OCI-LY7 (cell line): ENCODE data around the gene SRRM5. TPM values are rescaled to one million over a fixed set of nuclear protein-coding genes. Genes with fewer than 3 reads are reported as not detected.

Source experiments
- BruUV-seq: library from RNA; stranded (reverse); fragments of 400-500 nt; replicated peaks from 2 replicates; lab custom pipeline; 2021; lab: Mats Ljungman, UMichigan
- CTCF ChIA-PET: fragments of 300-600 bp; sonication (Branson Sonifier 250); formaldehyde crosslinking; loops from one replicate; lab custom pipeline; 2022; ENCODE audit warnings: antibody characterized with exemption; ENCODE audit not compliant: unreplicated experiment; lab: Charles Lee
- POLR2A ChIA-PET: fragments of 300-600 bp; sonication (Branson Sonifier 250); formaldehyde crosslinking; loops from one replicate; lab custom pipeline; 2022; ENCODE audit warnings: antibody characterized with exemption; lab: Charles Lee
- DNase-seq: peaks from one replicate; pipeline ENCODE4 v3.0.0-alpha.2; 2015; ENCODE audit warnings: low spot score
- H2AFZ ChIP-seq: fragments of 200-600 bp; sonication (generic), shearing (Covaris generic); 2 replicates; pipeline ENCODE4 v1.6.1; 2014; ENCODE audit warnings: mild to moderate bottlenecking, antibody characterized with exemption, low read length, moderate library complexity
- H3K27ac ChIP-seq: fragments of 200-600 bp; sonication (generic); 2 replicates; pipeline ENCODE4 v1.5.1; 2014; ENCODE audit warnings: mixed run types, low read depth, mild to moderate bottlenecking, moderate library complexity, low read length, inconsistent platforms; ENCODE audit not compliant: poor library complexity, severe bottlenecking
- H3K36me3 ChIP-seq: fragments of 200-600 bp; sonication (generic); 2 replicates; pipeline ENCODE4 v1.6.1; 2014; ENCODE audit warnings: mild to moderate bottlenecking, antibody characterized with exemption, low read length, moderate library complexity, mixed read lengths; ENCODE audit not compliant: insufficient read depth
- H3K4me1 ChIP-seq: fragments of 200-600 bp; sonication (generic); 2 replicates; pipeline ENCODE4 v1.5.1; 2014; ENCODE audit warnings: mild to moderate bottlenecking, low read length; ENCODE audit not compliant: insufficient read depth, poor library complexity, severe bottlenecking
- H3K4me2 ChIP-seq: fragments of 200-600 bp; sonication (generic); 2 replicates; pipeline ENCODE4 v1.6.1; 2014; ENCODE audit warnings: mild to moderate bottlenecking, low read length
- H3K4me3 ChIP-seq: fragments of 200-600 bp; sonication (generic); 2 replicates; pipeline ENCODE4 v1.5.1; 2014; ENCODE audit warnings: mild to moderate bottlenecking, low read depth, low read length; ENCODE audit not compliant: poor library complexity, severe bottlenecking
- H3K79me2 ChIP-seq: fragments of 200-600 bp; sonication (generic); 2 replicates; pipeline ENCODE4 v1.6.1; 2016; ENCODE audit warnings: low read depth, mild to moderate bottlenecking, low read length, moderate library complexity, mixed read lengths; ENCODE audit not compliant: insufficient read depth
- H3K9me2 ChIP-seq: fragments of 200-600 bp; sonication (generic); 2 replicates; pipeline ENCODE4 v1.6.1; 2016; ENCODE audit warnings: mild to moderate bottlenecking, low read length, mixed read lengths; ENCODE audit not compliant: insufficient read depth
- H3K9me3 ChIP-seq: fragments of 200-600 bp; sonication (generic); 2 replicates; pipeline ENCODE4 v1.6.1; 2014; ENCODE audit warnings: mild to moderate bottlenecking, mixed run types, low read length, mixed read lengths
- H4K20me1 ChIP-seq: fragments of 200-600 bp; sonication (generic); 2 replicates; pipeline ENCODE4 v1.6.1; 2014; ENCODE audit warnings: mild to moderate bottlenecking, antibody characterized with exemption, low read length, moderate library complexity, mixed read lengths; ENCODE audit not compliant: insufficient read depth
- EZH2phosphoT487 ChIP-seq: fragments of 200-600 bp; sonication (generic); IDR thresholded peaks from 2 replicates; pipeline ENCODE4 v1.6.1; 2018; ENCODE audit warnings: low read depth, borderline replicate concordance, mild to moderate bottlenecking, mixed run types, antibody characterized with exemption, low read length, moderate library complexity, mixed read lengths
- intact Hi-C: fragments of 100-400 bp; cut with micrococcal nuclease; formaldehyde crosslinking; loops from one replicate; pipeline ENCODE4 v1.10.0; 2022; ENCODE audit not compliant: unreplicated experiment
- small RNA-seq: library from RNA; depleted of rRNA; stranded (forward); fragments of <200 nt; gene quantifications from one replicate; pipeline ENCODE3, GENCODE V24; 2014
- total RNA-seq, 2 experiments: library from RNA; depleted of rRNA in 1 of 2; stranded (reverse); fragments of >200 nt in 1 of 2; shearing (Covaris generic) in 1 of 2; gene quantifications; 2 replicates each; pipeline ENCODE4 v1.2.3, GENCODE V29; 2014 to 2022
- TF ChIP-seq, protein P1 (sequence below): fragments of 200-600 bp; sonication (generic); conservative IDR thresholded peaks from 2 replicates; pipeline ENCODE4 v1.5.1; 2014; ENCODE audit warnings: mild to moderate bottlenecking, antibody characterized with exemption, low read length, moderate library complexity, mixed read lengths

The SRRM5 gene
- total RNA-seq, 2 experiments from 2014 or later = 0.61 to 0.73 TPM

DNA sequence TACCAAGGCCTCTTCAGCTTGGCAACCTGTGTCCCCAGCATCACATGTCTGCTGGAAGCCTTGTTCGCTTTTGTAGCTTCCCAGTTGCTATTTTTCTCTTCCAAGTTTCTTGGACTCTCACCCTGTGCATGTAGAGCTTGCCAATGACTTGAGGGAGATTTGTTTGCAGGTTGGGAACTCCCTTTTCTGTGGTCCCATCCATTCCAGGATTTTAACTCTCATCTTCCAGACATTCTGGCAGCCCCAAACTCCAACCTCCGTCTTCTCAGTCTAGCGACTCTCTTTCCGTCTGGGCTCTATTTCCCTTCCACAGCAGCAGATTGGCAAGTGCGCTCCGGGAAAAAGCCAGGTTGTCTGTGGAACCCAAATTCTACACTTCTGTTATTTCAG is 49.1 kb downstream of the SRRM5 start:
- POLR2A ChIA-PET = no interaction called here
- no peak overlapping the region for H3K4me3 ChIP-seq
- H3K4me1 ChIP-seq = peaks cover 7% of the 10 kb centered on the region
- TF ChIP-seq, protein P1, sequence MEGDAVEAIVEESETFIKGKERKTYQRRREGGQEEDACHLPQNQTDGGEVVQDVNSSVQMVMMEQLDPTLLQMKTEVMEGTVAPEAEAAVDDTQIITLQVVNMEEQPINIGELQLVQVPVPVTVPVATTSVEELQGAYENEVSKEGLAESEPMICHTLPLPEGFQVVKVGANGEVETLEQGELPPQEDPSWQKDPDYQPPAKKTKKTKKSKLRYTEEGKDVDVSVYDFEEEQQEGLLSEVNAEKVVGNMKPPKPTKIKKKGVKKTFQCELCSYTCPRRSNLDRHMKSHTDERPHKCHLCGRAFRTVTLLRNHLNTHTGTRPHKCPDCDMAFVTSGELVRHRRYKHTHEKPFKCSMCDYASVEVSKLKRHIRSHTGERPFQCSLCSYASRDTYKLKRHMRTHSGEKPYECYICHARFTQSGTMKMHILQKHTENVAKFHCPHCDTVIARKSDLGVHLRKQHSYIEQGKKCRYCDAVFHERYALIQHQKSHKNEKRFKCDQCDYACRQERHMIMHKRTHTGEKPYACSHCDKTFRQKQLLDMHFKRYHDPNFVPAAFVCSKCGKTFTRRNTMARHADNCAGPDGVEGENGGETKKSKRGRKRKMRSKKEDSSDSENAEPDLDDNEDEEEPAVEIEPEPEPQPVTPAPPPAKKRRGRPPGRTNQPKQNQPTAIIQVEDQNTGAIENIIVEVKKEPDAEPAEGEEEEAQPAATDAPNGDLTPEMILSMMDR = no peak
- TF ChIP-seq EZH2phosphoT487 = no peak
- no peak overlapping the region for H2AFZ ChIP-seq
- H3K36me3 ChIP-seq = no peaks in the 10 kb centered on the region
- CTCF ChIA-PET = no interaction called here
- no peaks in the 10 kb centered on the region for H3K79me2 ChIP-seq
- H3K27ac ChIP-seq = no peak overlapping the region
- no peaks in the 10 kb centered on the region for H3K9me3 ChIP-seq
- H4K20me1 ChIP-seq = no peaks in the 10 kb centered on the region
- no TSS peak for BruUV-seq
- intact Hi-C loops = loop anchor here (10.0 kb wide), 1 partner anchor 64 kb away; no protein-coding TSS in a partner anchor
- H3K9me2 ChIP-seq = no peaks in the 10 kb centered on the region
- no peak for DNase-seq
- no peak overlapping the region for H3K4me2 ChIP-seq

DNA sequence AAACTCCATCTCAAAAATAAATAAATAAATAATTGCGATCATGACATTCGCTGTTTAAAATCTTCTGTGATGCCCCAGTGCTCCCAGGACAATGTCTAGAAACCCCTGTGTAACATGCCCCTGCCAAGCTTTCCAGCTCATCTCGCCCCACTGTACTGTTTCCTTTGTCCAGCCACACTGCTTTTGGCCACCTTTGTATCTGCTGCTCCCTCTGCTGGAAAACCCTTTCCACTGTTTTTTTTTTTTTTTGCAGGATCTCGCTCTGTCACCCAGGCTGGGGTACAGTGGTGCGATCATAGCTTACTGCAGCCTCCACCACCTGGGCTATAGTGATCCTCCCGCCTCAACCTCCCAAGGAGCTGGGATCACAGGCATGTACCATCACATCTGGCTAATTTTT is 50.6 kb downstream of the SRRM5 start:
- ChIA-PET POLR2A (interaction anchor here (0.7 kb wide), 1 partner anchor 76 kb away, joined by 3 read pairs; no protein-coding TSS in a partner anchor), CTCF (no interaction called here)
- Histone ChIP-seq H3K4me3 (no peak overlapping the region), H4K20me1 (no peaks in the 10 kb centered on the region), H3K4me2 (no peak overlapping the region), H3K9me2 (no peaks in the 10 kb centered on the region), H3K27ac (no peak overlapping the region), H3K4me1 (peaks cover 7% of the 10 kb centered on the region), H2AFZ (no peak overlapping the region), H3K9me3 (no peaks in the 10 kb centered on the region), H3K79me2 (no peaks in the 10 kb centered on the region), H3K36me3 (no peaks in the 10 kb centered on the region)
- no peak for TF ChIP-seq EZH2phosphoT487
- TF ChIP-seq, protein P1 = 0 out of 2 replicates have a peak, but pooled peaks have one; percentile 22
- intact Hi-C loops = loop anchor here (10.0 kb wide), 1 partner anchor 62 kb away; no protein-coding TSS in a partner anchor
- no TSS peak for BruUV-seq
- no peak for DNase-seq

DNA sequence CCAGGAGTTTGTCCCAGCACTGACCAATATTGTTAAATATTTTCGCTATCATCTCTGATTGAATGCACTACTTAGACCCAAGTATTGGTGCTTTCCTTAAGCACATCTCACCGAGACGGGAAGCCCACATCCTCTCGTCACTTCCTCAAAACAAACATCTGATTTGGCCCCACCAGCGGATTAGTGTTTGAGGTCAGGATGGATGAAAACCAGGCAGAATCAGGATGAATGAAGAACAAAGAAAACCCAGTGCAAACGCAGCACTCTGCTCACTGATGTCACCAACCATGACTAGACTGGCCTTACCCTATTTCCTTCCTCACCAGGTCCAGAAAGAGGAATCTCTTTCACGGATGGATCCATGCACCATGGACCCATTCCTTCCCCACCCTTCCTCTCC is 52.1 kb downstream of the SRRM5 start:
- Histone ChIP-seq H2AFZ (0 out of 2 replicates have a peak overlapping the region, but pooled peaks have one; percentile 39), H3K27ac (no peak overlapping the region), H3K4me2 (peak overlapping the region; percentile 48), H3K79me2 (no peaks in the 10 kb centered on the region), H4K20me1 (no peaks in the 10 kb centered on the region), H3K9me3 (no peaks in the 10 kb centered on the region), H3K4me3 (no peak overlapping the region), H3K4me1 (peaks cover 7% of the 10 kb centered on the region), H3K36me3 (no peaks in the 10 kb centered on the region), H3K9me2 (no peaks in the 10 kb centered on the region)
- ChIA-PET POLR2A (no interaction called here), CTCF (no interaction called here)
- DNase-seq = peak; percentile 33
- no TSS peak for BruUV-seq
- intact Hi-C loops = loop anchor here (10.0 kb wide), 1 partner anchor 61 kb away; no protein-coding TSS in a partner anchor
- TF ChIP-seq, protein P1 = no peak
- no peak for TF ChIP-seq EZH2phosphoT487

Small RNA genes lying within 50 kb of the gene (small RNA-seq; reads per million reads assigned to genes)
- not detected for gene RN7SL368P

Other genes starting within 250 kb of the SRRM5 start
- gene TEX101, start 197.2 kb upstream of the SRRM5 start, total RNA-seq (2014; rRNA removed; shearing (Covaris generic)) = not detected in 2 replicates
- gene TEX101, start 197.2 kb upstream of the SRRM5 start, total RNA-seq (2022) = not detected in 2 replicates
- not detected in 2 replicates for gene LYPD3, start 146.5 kb upstream of the SRRM5 start, total RNA-seq (2014; rRNA removed; shearing (Covaris generic))
- gene LYPD3, start 146.5 kb upstream of the SRRM5 start, total RNA-seq (2022) = 0.42 TPM in 1 of 2 replicates, not detected in the other
- gene PHLDB3, start 107.3 kb upstream of the SRRM5 start, total RNA-seq (2014; rRNA removed; shearing (Covaris generic)) = 12.9 and 20.6 TPM in 2 replicates
- 6.0 and 9.9 TPM in 2 replicates for gene PHLDB3, start 107.3 kb upstream of the SRRM5 start, total RNA-seq (2022)
- gene ETHE1, start 84.9 kb upstream of the SRRM5 start, total RNA-seq (2014; rRNA removed; shearing (Covaris generic)) = 1.7 and 5.7 TPM in 2 replicates
- 6.2 and 6.4 TPM in 2 replicates for gene ETHE1, start 84.9 kb upstream of the SRRM5 start, total RNA-seq (2022)
- gene ZNF575, start 78.9 kb upstream of the SRRM5 start, total RNA-seq (2014; rRNA removed; shearing (Covaris generic)) = not detected in 2 replicates
- 2.0 and 2.7 TPM in 2 replicates for gene ZNF575, start 78.9 kb upstream of the SRRM5 start, total RNA-seq (2022)
- gene XRCC1, start 36.6 kb upstream of the SRRM5 start, total RNA-seq (2014; rRNA removed; shearing (Covaris generic)) = 28.7 and 35.9 TPM in 2 replicates
- 27.2 and 33.7 TPM in 2 replicates for gene XRCC1, start 36.6 kb upstream of the SRRM5 start, total RNA-seq (2022)
- gene PINLYP, start 36.3 kb upstream of the SRRM5 start, total RNA-seq (2014; rRNA removed; shearing (Covaris generic)) = 4.9 and 11.5 TPM in 2 replicates
- 0.40 and 0.81 TPM in 2 replicates for gene PINLYP, start 36.3 kb upstream of the SRRM5 start, total RNA-seq (2022)
- gene IRGQ, start 16.0 kb upstream of the SRRM5 start, total RNA-seq (2014; rRNA removed; shearing (Covaris generic)) = 6.4 and 23.0 TPM in 2 replicates
- gene IRGQ, start 16.0 kb upstream of the SRRM5 start, total RNA-seq (2022) = 15.1 and 15.3 TPM in 2 replicates
- gene ZNF576, start 15.5 kb upstream of the SRRM5 start, total RNA-seq (2014; rRNA removed; shearing (Covaris generic)) = 11.6 and 20.2 TPM in 2 replicates
- gene ZNF576, start 15.5 kb upstream of the SRRM5 start, total RNA-seq (2022) = 14.5 and 17.8 TPM in 2 replicates
- gene ZNF428, start 7.5 kb downstream of the SRRM5 start, total RNA-seq (2014; rRNA removed; shearing (Covaris generic)) = 91.1 and 98.1 TPM in 2 replicates
- 28.5 and 31.0 TPM in 2 replicates for gene ZNF428, start 7.5 kb downstream of the SRRM5 start, total RNA-seq (2022)
- 0.05 TPM in 1 of 2 replicates, not detected in the other for gene CADM4, start 27.8 kb downstream of the SRRM5 start, total RNA-seq (2014; rRNA removed; shearing (Covaris generic))
- gene CADM4, start 27.8 kb downstream of the SRRM5 start, total RNA-seq (2022) = not detected in 2 replicates
- gene PLAUR, start 58.1 kb downstream of the SRRM5 start, total RNA-seq (2014; rRNA removed; shearing (Covaris generic)) = 0.41 TPM in 1 of 2 replicates, not detected in the other
- gene PLAUR, start 58.1 kb downstream of the SRRM5 start, total RNA-seq (2022) = 0.57 and 0.76 TPM in 2 replicates
- not detected in 2 replicates for gene IRGC, start 104.0 kb downstream of the SRRM5 start, total RNA-seq (2014; rRNA removed; shearing (Covaris generic))
- not detected in 2 replicates for gene IRGC, start 104.0 kb downstream of the SRRM5 start, total RNA-seq (2022)
- gene SMG9, start 142.9 kb downstream of the SRRM5 start, total RNA-seq (2014; rRNA removed; shearing (Covaris generic)) = 49.1 and 65.6 TPM in 2 replicates
- 75.5 and 83.1 TPM in 2 replicates for gene SMG9, start 142.9 kb downstream of the SRRM5 start, total RNA-seq (2022)
- gene KCNN4, start 168.9 kb downstream of the SRRM5 start, total RNA-seq (2014; rRNA removed; shearing (Covaris generic)) = 31.3 and 39.7 TPM in 2 replicates
- 39.3 and 40.0 TPM in 2 replicates for gene KCNN4, start 168.9 kb downstream of the SRRM5 start, total RNA-seq (2022)
- gene LYPD5, start 190.4 kb downstream of the SRRM5 start, total RNA-seq (2014; rRNA removed; shearing (Covaris generic)) = not detected in 2 replicates
- not detected in 2 replicates for gene LYPD5, start 190.4 kb downstream of the SRRM5 start, total RNA-seq (2022)
- 4.3 and 4.8 TPM in 2 replicates for gene ZNF283, start 215.2 kb downstream of the SRRM5 start, total RNA-seq (2014; rRNA removed; shearing (Covaris generic))
- gene ZNF283, start 215.2 kb downstream of the SRRM5 start, total RNA-seq (2022) = 1.9 and 2.8 TPM in 2 replicates